Stimulated activated CD4-positive, alpha-beta T cell treated with anti-CD3 and anti-CD28 coated beads, TNF-alpha, amount 100 ng/mL, for 48 hours (primary cell): ENCODE data around the gene PCK2.

Source experiments
- DNase-seq, 3 donors: peaks; one replicate each; pipeline ENCODE4 v3.0.0-alpha.2; 2020; ENCODE audit warnings: low read depth in 3 of 3

The PCK2 gene

DNA sequence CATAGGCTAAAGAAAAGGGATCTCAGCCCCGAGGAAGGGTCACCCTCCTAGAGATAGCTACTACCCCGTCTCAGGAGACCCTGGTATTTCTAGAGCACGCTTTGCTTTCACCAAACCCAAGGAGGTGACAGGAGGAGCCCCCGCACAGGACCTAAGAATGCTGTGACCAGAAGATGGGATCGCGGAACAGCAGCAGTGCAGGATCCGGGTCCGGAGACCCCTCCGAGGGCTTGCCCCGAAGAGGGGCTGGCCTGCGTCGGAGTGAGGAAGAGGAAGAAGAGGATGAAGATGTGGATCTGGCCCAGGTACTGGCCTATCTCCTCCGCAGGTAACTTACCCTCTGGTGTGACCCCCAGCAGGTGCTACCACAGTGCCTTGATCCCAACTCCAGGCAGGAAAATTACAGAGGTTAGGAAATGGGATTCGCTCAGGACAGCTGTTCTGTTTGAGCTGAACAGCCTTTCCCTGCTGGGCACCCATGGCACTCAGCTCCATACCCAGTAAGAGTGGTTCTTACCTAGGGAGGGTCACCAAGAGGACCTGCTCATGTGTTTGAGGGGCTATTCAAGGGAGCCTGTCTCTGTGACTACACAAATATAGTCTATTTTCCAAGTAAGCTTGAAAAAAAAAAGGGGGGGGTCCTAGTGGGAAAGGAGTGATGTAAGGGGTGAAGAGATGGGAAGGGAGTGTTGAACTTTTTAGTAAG, 21.5 kb downstream of the PCK2 start:
- DNase-seq = no peak

DNA sequence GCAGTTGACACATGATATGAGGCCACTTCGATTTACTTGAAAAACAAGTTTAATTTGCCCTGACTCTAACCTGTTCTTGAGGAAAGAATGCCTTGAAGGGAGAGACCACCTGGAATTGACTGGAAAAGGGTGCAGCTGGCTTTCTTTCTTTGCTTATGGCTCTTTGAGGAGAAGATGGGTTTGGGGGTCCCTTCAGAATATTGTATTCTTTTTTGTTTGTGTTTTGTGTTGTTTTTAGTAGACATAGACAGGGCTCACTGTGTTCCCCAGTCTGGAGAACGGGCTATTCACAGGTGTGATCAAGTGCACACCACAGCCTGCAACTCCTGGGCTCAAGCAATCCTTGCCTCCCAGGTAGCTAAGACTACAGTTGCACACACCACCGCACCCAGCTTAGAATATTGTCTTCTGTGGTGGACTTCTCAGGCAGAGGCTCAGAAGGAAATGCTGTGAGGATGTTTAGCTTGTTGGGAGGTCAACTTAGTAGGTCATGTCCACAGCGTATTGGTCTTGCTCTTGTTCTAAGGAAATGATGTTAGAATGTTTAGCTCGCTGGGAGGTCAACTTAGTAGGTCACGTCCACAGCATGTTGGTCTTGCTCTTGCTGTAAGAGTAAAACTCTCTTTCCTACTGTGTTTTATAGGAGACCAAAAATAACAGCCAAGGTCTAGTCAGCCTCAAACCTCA, 22.2 kb downstream of the PCK2 start:
- no peak for DNase-seq

DNA sequence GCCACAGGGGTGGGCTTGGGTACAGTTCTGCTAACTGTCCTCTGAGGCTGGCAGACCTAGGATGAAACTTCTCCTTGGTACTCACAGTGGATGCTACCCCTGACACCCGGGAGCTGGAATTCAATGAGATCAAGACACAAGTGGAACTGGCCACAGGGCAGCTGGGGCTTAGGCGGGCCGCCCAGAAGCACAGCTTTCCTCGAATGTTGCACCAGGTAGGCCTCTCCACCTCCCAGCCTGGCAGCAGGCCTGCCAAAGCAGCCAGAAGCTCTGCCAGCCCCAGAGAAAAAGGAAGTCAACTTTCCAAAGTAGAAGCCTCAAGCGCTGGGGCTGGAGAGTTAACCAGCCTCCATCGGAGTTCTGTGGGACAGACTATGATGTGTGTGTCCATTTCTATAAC, 23.1 kb downstream of the PCK2 start:
- no peak for DNase-seq

DNA sequence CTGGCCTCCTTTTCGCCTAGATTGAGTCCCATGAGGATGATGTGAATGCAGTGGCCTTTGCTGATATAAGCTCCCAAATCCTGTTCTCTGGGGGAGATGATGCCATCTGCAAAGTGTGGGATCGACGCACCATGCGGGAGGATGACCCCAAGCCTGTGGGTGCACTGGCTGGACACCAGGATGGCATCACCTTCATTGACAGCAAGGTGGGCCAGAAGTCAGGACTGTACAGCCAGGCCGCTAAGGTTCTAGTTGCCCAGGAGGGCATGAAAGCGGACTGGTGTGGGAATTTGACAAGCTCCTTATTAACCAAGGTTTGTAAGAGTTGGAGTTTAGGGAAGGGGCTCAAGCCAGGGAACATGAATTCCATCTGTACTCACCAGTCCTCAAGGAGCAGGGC, 25.6 kb downstream of the PCK2 start:
- DNase-seq = no peak

GRCh38 chr14:24121210-24121609, 27.1 kb downstream of the PCK2 start:
- no peak for DNase-seq

- no peak for DNase-seq
These were observed 28.3 kb downstream of the PCK2 start for GRCh38 chr14:24122416-24122815.

GRCh38 chr14:24122898-24123297, 28.8 kb downstream of the PCK2 start:
- no peak for DNase-seq

- DNase-seq = no peak
These were observed 29.6 kb downstream of the PCK2 start for GRCh38 chr14:24123424-24124417.

GRCh38 chr14:24126939-24127338, 32.8 kb downstream of the PCK2 start:
- no peak for DNase-seq

DNA sequence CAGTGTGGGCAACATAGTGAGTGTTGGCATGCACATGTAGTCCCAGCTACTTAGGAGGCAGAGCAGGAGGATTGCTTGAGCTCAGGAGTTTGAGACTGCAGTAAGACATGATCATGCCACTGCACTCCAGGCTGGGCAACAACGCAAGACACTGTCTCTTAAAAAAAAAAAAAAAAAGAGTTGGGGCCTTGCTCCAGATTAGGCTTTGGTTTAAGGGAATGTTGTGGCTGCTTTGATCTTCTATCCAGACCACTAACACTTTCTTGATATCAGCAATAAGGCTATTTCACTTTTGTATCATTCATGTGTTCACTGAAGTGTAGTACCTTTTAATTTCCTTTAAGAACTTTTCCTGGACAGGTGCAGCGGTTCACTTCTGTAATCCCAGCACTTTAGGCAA, 33.6 kb downstream of the PCK2 start:
- DNase-seq = no peak

- DNase-seq = no peak
These were observed 35.4 kb downstream of the PCK2 start for GRCh38 chr14:24129410-24129998.

GRCh38 chr14:24130380-24130716, 36.2 kb downstream of the PCK2 start, which contains the start of gene FITM1:
Gene FITM1, plus strand, starts transcription at chr14:24130659. Its CDS starts 905 bp downstream, at chr14:24131564.
- no peak for DNase-seq

DNA sequence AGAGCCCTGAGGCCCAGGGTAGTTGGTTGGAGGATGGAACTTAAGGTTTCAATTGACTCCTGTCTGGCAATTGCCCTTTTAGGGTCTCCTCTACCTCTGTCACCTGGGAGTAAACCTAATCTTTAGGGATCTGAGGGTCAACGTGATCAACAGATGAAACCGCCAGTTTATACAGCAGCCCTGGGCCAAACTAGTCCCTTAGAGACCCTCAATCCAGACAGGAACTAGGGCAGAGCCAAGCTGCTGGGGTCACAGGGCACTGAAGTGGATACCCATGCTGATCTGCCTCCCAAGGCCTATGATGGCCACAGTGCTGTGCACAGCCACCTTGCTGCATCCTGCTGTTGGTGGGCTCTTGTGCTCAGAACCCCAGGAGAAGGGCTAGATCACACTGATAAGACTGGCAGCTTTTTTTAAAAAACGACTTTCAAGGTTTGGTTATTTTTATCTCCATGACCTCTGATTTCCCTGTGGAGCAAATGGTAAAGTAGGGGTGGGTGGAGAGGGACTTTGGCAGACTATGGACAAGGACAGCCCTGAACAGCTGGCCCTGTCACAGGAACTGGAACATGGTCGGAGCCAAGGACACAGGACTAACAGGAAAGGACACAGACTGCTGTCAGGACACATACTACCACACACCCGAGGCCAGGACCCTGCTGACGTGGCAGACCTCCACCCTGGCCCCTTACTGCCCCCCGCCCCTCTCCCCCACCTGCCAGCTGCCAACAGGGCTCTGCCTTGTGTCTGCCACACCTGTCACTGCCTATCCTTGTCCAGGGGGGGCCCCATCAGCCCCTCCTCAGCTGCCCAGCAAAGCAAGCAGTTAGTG, 36.8 kb downstream of the PCK2 start:
- no peak for DNase-seq

DNA sequence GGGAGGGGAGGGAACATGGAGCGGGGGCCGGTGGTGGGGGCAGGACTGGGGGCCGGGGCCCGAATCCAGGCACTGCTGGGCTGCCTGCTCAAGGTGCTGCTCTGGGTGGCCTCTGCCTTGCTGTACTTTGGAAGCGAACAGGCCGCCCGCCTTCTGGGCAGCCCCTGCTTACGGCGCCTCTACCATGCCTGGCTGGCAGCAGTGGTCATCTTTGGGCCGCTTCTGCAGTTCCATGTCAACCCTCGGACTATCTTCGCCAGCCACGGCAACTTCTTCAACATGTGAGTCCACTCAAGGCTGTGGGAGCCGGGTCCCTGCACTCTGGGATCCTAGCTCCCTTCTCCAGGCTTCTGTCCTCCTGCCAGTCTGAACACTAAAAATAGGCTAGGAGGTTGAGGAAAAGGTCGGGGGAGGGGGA, 37.4 kb downstream of the PCK2 start:
- no peak for DNase-seq

GRCh38 chr14:24132061-24132685, 38.1 kb downstream of the PCK2 start:
- DNase-seq = no peak

DNA sequence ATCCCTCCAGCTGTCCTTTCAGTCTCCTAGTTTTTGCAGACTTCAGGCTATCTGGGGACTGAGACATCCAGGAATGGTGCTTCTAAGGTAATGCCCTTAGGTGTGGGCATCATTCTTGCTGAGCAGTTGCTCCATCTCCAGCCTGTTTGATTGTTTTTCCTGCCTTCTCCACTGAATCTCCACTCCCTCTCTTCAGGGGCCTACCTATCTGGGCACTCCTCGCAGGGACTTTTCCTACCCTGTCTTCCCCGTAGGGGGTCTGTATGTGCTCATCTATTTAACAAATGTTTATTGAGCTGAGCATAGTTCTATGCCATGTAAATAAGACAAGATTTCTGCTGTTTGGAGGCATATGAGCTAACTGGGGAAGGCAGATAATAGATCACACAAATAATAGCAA, 38.9 kb downstream of the PCK2 start:
- no peak for DNase-seq

DNA sequence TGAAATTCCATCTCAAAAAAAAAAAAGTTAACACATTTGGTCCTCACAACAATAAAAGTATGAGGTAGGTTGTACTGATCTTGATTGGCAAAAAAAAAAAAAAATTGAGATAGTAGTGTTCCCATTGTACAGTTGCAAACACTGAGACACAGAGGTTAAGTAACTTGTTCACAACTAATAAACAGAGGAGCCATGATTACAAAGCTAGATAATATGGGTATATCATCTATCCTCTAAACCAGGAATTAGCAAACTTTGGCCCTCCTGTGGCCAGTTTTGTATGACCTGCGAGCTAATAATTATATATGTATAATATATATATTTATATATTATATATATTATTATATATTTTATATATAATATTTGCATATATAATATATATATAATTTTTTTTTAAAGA, 39.6 kb downstream of the PCK2 start:
- no peak for DNase-seq

DNA sequence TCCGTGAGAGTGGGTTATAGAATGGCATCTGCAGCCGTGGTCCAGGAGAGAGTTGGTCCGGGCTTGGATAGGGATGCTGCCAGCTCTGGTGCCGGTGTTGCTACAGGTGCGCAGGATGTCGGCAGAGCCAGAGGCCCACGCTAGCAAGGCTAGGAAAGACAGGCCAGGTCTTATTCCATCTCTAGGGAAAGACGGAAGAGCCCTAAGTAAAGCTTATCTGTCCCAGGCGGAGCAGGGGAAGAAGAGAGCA, 41.4 kb downstream of the PCK2 start:
- DNase-seq = no peak

- peak; percentile 89 to 95 (median 89) for DNase-seq
These were observed 41.9 kb downstream of the PCK2 start, which contains the start of gene PSME1 for GRCh38 chr14:24135834-24136683. Gene PSME1, plus strand, starts transcription at chr14:24136194. Its CDS starts 69 bp downstream, at chr14:24136263.
